Esophagus (tissue), 2 donors: ENCODE measurements around the gene SAPCD2. TPM values are rescaled to one million over a fixed set of nuclear protein-coding genes. Genes with fewer than 3 reads are reported as not detected.
A peak's percentile ranks its signal among the peaks of the same experiment; 100 is the strongest.

Experiments
- H3K27ac ChIP-seq, 2 donors: one replicate each; pipeline ENCODE4 v1.5.1; 2013; ENCODE audit warnings: low read depth in 2 of 2, mild to moderate bottlenecking in 2 of 2, inconsistent platforms in 1 of 2, low read length in 1 of 2, moderate library complexity in 1 of 2
- H3K27me3 ChIP-seq, 2 donors: one replicate each; pipeline ENCODE4 v1.6.1; 2013; ENCODE audit warnings: low read length in 2 of 2, control low read depth in 1 of 2, mild to moderate bottlenecking in 1 of 2; ENCODE audit not compliant: insufficient read depth in 2 of 2, control insufficient read depth in 1 of 2
- H3K36me3 ChIP-seq, 2 donors: one replicate each; pipeline ENCODE4 v1.6.1; 2013; ENCODE audit warnings: low read length in 1 of 2; ENCODE audit not compliant: control insufficient read depth in 2 of 2, insufficient read depth in 2 of 2
- H3K4me1 ChIP-seq, 2 donors: one replicate each; pipeline ENCODE4 v1.6.1; 2013; ENCODE audit warnings: low read length in 1 of 2; ENCODE audit not compliant: control insufficient read depth in 2 of 2, insufficient read depth in 2 of 2
- H3K4me3 ChIP-seq, 2 donors: one replicate each; pipeline ENCODE4 v1.5.1; 2013; ENCODE audit warnings: low read length in 2 of 2, mild to moderate bottlenecking in 2 of 2, low read depth in 1 of 2, moderate library complexity in 1 of 2
- H3K9me3 ChIP-seq, 2 donors: one replicate each; pipeline ENCODE4 v1.6.1; 2013; ENCODE audit warnings: mild to moderate bottlenecking in 2 of 2, low read depth in 1 of 2, low read length in 1 of 2, moderate library complexity in 1 of 2; ENCODE audit not compliant: control insufficient read depth in 2 of 2, insufficient read depth in 1 of 2
- WGBS, 2 donors: extraction: QIAGEN DNeasy Blood & Tissue Kit; methylation state at CpG; one replicate each; pipeline ENCODE4 v1.1.7; 2013; 5-methylcytosine and 5-hydroxymethylcytosine counted together
- polyA plus RNA-seq, 2 donors: library from polyadenylated mRNA; stranded (reverse); fragments of 200-250 nt; gene quantifications; one replicate each; pipeline ENCODE4 v1.2.3, GENCODE V29; 2013
- donor health status: healthy with polysubstance abuse.
- donor health status: Bipolar disorder and iron deficiency.

Gene SAPCD2
- polyA plus RNA-seq, 2 donors = 7.5 to 9.0 TPM

- 58 to 64% methylated on average over 16 of the region's 16 CpGs for WGBS, 2 donors
- H3K4me1 ChIP-seq = peaks cover 4 to 28% of the 10 kb centered on the region in 2 donors
Observed at GRCh38 chr9:137057545-137057944, 12.8 kb downstream of the SAPCD2 start.

GRCh38 chr9:137056739-137057415 lies 13.5 kb downstream of the SAPCD2 start:
- no peak overlapping the region for H3K4me3 ChIP-seq
- no peaks in the 10 kb centered on the region for H3K27me3 ChIP-seq
- 70 to 79% methylated on average over 17 of the region's 17 CpGs for WGBS, 2 donors
- no peaks in the 10 kb centered on the region for H3K36me3 ChIP-seq
- H3K4me1 ChIP-seq = peaks cover 4 to 27% of the 10 kb centered on the region in 2 donors
- H3K9me3 ChIP-seq = no peaks in the 10 kb centered on the region
- no peak overlapping the region for H3K27ac ChIP-seq

More at GRCh38 chr9:137057545-137057944, 12.8 kb downstream of the SAPCD2 start:
- H3K4me3 ChIP-seq = no peak overlapping the region
- no peaks in the 10 kb centered on the region for H3K9me3 ChIP-seq
- no peak overlapping the region for H3K27ac ChIP-seq
- H3K36me3 ChIP-seq = no peaks in the 10 kb centered on the region
- no peaks in the 10 kb centered on the region for H3K27me3 ChIP-seq

- no peaks in the 10 kb centered on the region for H3K9me3 ChIP-seq
- WGBS, 2 donors = 19 to 28% methylated on average over 28 of the region's 28 CpGs
- H3K27me3 ChIP-seq = no peaks in the 10 kb centered on the region
- H3K36me3 ChIP-seq = no peaks in the 10 kb centered on the region
- H3K27ac ChIP-seq = peak overlapping the region; percentile 7 to 38
- peaks cover 4 to 27% of the 10 kb centered on the region in 2 donors for H3K4me1 ChIP-seq
- H3K4me3 ChIP-seq = no peak overlapping the region
Observed at GRCh38 chr9:137055385-137056364, 14.7 kb downstream of the SAPCD2 start.

DNA sequence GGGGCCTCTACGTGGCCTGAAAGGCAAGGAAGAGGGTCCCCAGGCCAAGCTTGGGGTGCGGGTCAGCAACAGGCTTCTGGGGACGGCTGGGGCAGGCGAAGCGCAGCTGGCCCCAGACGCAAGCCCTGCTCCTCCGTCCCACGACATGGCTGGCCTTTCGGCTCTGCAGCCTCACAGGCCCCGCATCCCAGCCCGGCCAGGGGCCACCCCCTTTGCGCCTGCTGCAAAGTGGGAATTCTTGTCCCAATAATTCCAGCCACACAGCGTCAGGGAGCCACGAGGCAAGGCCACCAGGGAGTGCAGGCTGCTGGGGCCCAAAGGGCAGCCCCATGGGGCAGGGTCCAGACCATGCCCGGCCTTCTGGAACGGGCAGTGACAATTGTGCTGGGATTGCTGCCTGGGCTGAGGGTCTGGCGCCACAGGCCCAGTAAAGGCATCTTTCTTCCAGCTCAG lies 15.4 kb downstream of the SAPCD2 start:
- H3K9me3 ChIP-seq = peaks cover 0 to under 1% of the 10 kb centered on the region in 2 donors
- H3K4me3 ChIP-seq = no peak overlapping the region
- no peaks in the 10 kb centered on the region for H3K36me3 ChIP-seq
- H3K4me1 ChIP-seq = peaks cover 4 to 27% of the 10 kb centered on the region in 2 donors
- 67% methylated on average over 17 of the region's 17 CpGs for WGBS, 2 donors
- peak overlapping the region in 1 of 2 donors; percentile 38 for H3K27ac ChIP-seq
- peaks cover 0 to 2% of the 10 kb centered on the region in 2 donors for H3K27me3 ChIP-seq

DNA sequence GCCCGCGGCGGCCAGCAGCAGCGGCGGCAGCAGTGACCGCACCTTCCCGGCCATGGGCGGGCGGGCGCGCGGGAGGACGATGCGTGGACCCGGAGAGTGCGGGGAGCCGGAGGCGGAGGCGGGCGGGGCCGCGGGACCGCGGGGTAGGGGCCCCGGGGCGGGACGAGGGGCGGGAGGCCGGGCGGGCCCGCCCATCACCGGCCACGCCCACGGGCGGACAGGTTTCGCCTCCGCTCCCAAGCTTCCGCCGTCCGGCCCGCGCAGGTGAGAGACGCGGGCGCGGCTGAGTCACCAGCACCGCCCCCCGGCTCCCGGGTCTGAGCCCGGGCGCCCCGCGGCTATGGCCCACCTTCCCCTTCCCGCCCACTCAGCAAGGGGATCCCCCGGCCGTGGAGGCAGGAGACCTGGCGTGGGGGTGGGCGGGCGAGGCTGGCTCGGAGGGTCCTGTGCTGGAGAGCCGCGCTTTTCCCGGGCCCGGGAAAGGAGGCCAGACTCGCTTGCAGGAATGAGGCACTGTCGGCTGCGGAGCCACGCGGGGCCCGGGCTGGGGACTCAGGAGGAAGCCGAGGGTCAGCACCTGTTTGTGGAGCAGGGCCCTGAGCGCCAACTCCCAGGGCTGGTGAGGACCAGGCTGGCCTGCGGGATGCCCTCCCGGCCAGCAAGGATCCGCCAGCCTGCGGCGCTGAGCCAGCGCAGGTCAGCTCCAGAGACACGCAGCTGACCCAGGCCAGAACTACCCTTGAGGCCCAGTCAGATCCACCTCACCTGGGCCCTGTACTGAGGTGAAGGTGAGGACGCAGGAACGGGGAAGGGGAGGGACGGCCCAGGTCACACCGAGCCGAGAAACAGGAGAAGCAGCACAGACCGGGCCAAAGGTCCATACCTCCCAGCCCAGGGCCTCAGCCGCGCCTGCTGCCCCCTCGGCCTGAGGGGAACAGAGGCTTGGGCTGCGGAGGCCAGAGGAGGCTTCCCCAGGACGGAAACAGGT lies 16.1 kb downstream of the SAPCD2 start, which contains the start of gene ENTPD2:
TSS of gene ENTPD2 (minus strand) at position 118 of the 988 bp plus-strand sequence. CDS start at position 54, 64 bp downstream.
- Histone ChIP-seq H3K36me3 (no peaks in the 10 kb centered on the region), H3K27ac (peak within 1 kb of the TSS; percentile 18 to 22), H3K9me3 (peaks cover 0 to 2% of the 10 kb centered on the region in 2 donors), H3K4me3 (peak within 1 kb of the TSS; percentile 34 to 61), H3K4me1 (peaks cover 4 to 27% of the 10 kb centered on the region in 2 donors), H3K27me3 (peaks cover 0 to 4% of the 10 kb centered on the region in 2 donors)
- WGBS, 2 donors = 17 to 20% methylated on average over 68 to 90 of the region's 90 CpGs

DNA sequence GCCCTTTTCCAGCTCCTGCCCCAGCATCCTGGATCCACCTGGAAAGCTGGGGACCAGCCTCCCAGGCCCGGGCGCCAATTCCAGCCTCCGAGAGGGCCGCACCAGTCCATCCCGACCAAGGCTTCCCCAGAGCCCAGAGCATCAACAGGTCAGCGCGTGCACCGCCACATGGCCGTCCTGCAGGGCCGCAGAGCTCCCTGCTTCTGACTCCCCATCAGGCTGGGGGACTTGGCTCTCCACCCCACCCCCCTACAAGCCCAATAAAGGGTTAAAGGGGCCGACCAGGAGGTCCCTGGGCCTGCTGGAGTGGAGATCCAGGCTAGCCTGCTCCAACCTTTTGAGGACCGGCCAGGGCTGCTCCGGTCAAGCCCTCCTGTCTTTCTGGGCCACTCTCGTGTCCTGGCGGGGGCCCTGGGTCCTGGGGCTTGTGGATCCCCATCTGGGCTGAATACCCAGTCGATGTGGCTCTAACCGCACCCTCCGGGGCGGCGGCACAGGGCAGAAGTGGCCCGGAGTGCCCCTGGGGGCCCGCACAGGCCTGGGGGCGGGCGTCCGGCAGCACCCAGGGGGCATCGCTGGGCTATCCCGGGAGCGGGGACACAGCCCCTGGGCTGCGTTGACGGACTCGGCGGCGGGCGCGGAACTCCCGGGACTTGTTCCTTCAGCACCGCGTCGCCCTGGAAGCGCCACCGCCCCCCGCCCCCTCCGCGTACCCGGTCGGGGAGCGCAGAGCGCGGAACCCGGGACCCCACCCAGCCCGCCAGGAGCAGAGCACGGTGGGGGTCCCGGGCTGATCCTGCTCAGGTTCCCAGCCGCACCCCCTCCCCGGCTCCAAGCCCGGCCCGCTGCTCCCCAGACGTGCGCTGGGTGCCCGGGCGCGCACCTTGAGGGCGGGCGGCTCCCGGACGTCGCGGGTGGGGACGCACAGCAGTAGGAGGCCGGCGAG lies 17.1 kb downstream of the SAPCD2 start:
- Histone ChIP-seq H3K4me1 (peaks cover 4 to 31% of the 10 kb centered on the region in 2 donors), H3K4me3 (peak overlapping the region; percentile 34 to 61), H3K27me3 (peaks cover 0 to 4% of the 10 kb centered on the region in 2 donors), H3K9me3 (peaks cover 0 to 2% of the 10 kb centered on the region in 2 donors), H3K36me3 (no peaks in the 10 kb centered on the region), H3K27ac (no peak overlapping the region)
- 16 to 18% methylated on average over 58 to 71 of the region's 71 CpGs for WGBS, 2 donors

DNA sequence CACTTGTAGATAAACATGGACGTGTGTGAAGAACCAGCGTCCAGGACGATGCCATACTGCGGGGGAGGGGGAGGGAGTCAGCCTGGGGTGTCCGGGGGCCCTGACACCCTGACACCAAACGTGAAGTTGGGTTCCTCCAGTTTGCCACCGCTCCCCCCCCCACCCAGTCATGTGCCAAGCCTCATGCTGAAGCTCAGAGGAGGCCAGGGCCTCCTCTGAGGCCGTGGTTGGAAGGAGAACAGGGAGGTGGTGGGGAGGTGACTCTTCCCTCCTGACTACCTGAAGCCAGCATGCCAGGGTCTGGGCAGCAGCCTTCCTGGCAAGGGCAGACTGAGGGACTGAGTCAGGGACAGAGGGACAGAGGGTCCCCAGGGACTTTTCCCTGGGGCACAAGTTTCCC lies 18.1 kb downstream of the SAPCD2 start:
- H3K27ac ChIP-seq = no peak overlapping the region
- WGBS, 2 donors = 70 to 81% methylated on average over 8 of the region's 8 CpGs
- H3K27me3 ChIP-seq = peaks cover 0 to 4% of the 10 kb centered on the region in 2 donors
- H3K9me3 ChIP-seq = peaks cover 0 to 2% of the 10 kb centered on the region in 2 donors
- no peak overlapping the region for H3K4me3 ChIP-seq
- no peaks in the 10 kb centered on the region for H3K36me3 ChIP-seq
- peaks cover 4 to 31% of the 10 kb centered on the region in 2 donors for H3K4me1 ChIP-seq

DNA sequence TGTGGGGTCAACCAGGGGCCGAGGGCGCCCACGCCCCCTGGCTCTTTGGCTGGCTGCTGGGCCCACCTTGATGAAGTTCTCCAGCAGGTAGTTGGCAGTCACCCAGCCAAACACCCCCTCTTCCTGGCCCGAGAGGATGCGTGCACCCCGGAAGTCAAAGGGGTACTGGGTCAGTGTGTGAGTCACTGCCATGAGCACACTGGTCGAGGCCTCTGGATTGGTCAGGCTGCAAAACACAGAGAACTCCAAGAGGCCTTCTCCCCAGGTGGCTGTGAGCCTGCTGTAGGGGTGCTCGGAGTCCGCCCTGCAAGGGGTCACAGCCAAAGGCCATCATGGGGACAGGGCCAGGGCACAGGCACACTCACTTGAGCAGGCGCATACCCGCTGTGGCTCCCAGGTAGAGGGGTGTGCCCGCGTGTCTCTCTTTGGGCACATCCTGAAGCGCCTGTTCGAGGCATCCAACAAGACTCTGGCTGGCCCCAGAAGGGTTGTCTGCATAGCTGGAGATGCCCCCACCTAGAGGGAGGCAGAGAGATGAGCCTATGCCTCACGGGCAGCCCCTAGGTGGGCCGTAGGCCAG lies 19.1 kb downstream of the SAPCD2 start:
- Histone ChIP-seq H3K27me3 (peaks cover 0 to 4% of the 10 kb centered on the region in 2 donors), H3K4me1 (peaks cover 7 to 34% of the 10 kb centered on the region in 2 donors)

More for the DNA sequence above, 19.1 kb downstream of the SAPCD2 start:
- H3K4me3 ChIP-seq = no peak overlapping the region
- no peak overlapping the region for H3K27ac ChIP-seq
- no peaks in the 10 kb centered on the region for H3K36me3 ChIP-seq
- peaks cover 0 to 2% of the 10 kb centered on the region in 2 donors for H3K9me3 ChIP-seq
- WGBS, 2 donors = 89 to 92% methylated on average over 17 of the region's 17 CpGs
